K562 (cell line): ENCODE measurements around the gene KIAA0825. TPM values are rescaled to one million over a fixed set of nuclear protein-coding genes. Genes with fewer than 3 reads are reported as not detected.

Experiments
- ATAC-seq: fragments of 200-7000 bp; cut with Tn5 transposase; 3 replicates; pipeline ENCODE4 v1.9.1; 2020; ENCODE audit warnings: moderate library complexity
- BruUV-seq: library from RNA; stranded (reverse); fragments of 400-500 nt; replicated peaks from 2 replicates; lab custom pipeline; 2021; lab: Mats Ljungman, UMichigan
- CTCF ChIA-PET: fragments of 300-600 bp; formaldehyde crosslinking; extraction: SDS; loops from one replicate; lab custom pipeline; 2021; ENCODE audit warnings: low intra/inter-chr PET ratio; lab: Yijun Ruan, JAX
- POLR2A ChIA-PET: fragments of 300-600, 350-650 bp; sonication (Branson Sonifier 250); formaldehyde crosslinking; extraction: SDS; loops from one replicate; lab custom pipeline; 2021; ENCODE audit warnings: antibody characterized with exemption, inconsistent platforms; lab: Yijun Ruan, JAX
- DNase-seq, 4 experiments: peaks; one replicate each; pipeline versions ENCODE4 v3.0.0 to v3.0.0-alpha.2; 2011 to 2018; ENCODE audit warnings: low spot score in 3 of 4, mixed read lengths in 3 of 4; ENCODE audit errors: extremely low read depth in 1 of 4
- FAIRE-seq: peaks from 2 replicates; lab custom pipeline; 2011; peaks lifted over from hg19 to GRCh38; lab: Jason Lieb, UNC
- H2AFZ ChIP-seq: 2 replicates; pipeline ENCODE4 v1.6.0; 2011; ENCODE audit warnings: low read depth, low read length, control low read depth, inconsistent platforms
- H3K27ac ChIP-seq: fragments of 200-600 bp; 3 replicates; pipeline ENCODE4 v1.8.0; 2011; ENCODE audit warnings: low read depth, mild to moderate bottlenecking, control low read depth, inconsistent platforms, low read length, moderate library complexity, mixed read lengths; ENCODE audit errors: extremely low read depth
- H3K27me3 ChIP-seq, 2 experiments: fragments of 300-600 bp in 1 of 2; 2 replicates in 1 of 2; 3 replicates in 1 of 2; pipeline versions ENCODE4 v1.6.0 to v1.8.0; 2011; ENCODE audit warnings: inconsistent platforms in 2 of 2, low read length in 2 of 2, mild to moderate bottlenecking in 1 of 2, mixed read lengths in 1 of 2, moderate library complexity in 1 of 2; ENCODE audit not compliant: control insufficient read depth in 2 of 2, insufficient read depth in 2 of 2
- H3K36me3 ChIP-seq: fragments of 300-600 bp; 3 replicates; pipeline ENCODE4 v1.8.0; 2011; ENCODE audit warnings: mild to moderate bottlenecking, low read length, inconsistent platforms; ENCODE audit not compliant: control insufficient read depth, insufficient read depth
- H3K4me1 ChIP-seq, 2 experiments: fragments of 200-600 bp in 1 of 2; replicated peaks in 1 of 2; 2 replicates in 1 of 2; 3 replicates in 1 of 2; pipeline versions ENCODE4 v1.5.1 to v1.8.0; 2011; ENCODE audit warnings: inconsistent platforms in 2 of 2, low read length in 2 of 2, mild to moderate bottlenecking in 1 of 2, mixed read lengths in 1 of 2, moderate library complexity in 1 of 2; ENCODE audit not compliant: control insufficient read depth in 2 of 2, insufficient read depth in 2 of 2
- H3K4me2 ChIP-seq: 2 replicates; pipeline ENCODE4 v1.6.1; 2011; ENCODE audit warnings: low read length, control low read depth, inconsistent platforms, mixed read lengths; ENCODE audit not compliant: insufficient read depth
- H3K4me3 ChIP-seq: fragments of 200-600 bp; sonication (generic), shearing (Covaris generic); 2 replicates; pipeline ENCODE4 v1.5.1; 2016; ENCODE audit warnings: control low read depth, inconsistent platforms
- H3K79me2 ChIP-seq: fragments of 200-600 bp; 3 replicates; pipeline ENCODE4 v1.8.0; 2011; ENCODE audit warnings: low read length, inconsistent platforms; ENCODE audit not compliant: control insufficient read depth, insufficient read depth
- H3K9ac ChIP-seq, 2 experiments: 2 replicates each; pipeline versions ENCODE4 v1.6.0 to v1.6.1; 2011; ENCODE audit warnings: low read depth in 2 of 2, low read length in 2 of 2, control low read depth in 1 of 2, inconsistent platforms in 1 of 2, mild to moderate bottlenecking in 1 of 2, mixed read lengths in 1 of 2; ENCODE audit not compliant: insufficient read depth in 1 of 2
- H3K9me1 ChIP-seq: one replicate; pipeline ENCODE4 v1.6.0; 2011; ENCODE audit warnings: inconsistent platforms, mild to moderate bottlenecking, low read length, moderate library complexity; ENCODE audit not compliant: control insufficient read depth, insufficient read depth
- H3K9me3 ChIP-seq: replicated peaks from 2 replicates; pipeline ENCODE4 v1.5.1; 2011; ENCODE audit warnings: low read depth, low read length, inconsistent platforms; ENCODE audit not compliant: control insufficient read depth, insufficient read depth
- H4K20me1 ChIP-seq: replicated peaks from 2 replicates; pipeline ENCODE4 v1.6.1; 2011; ENCODE audit warnings: low read length, inconsistent platforms, mixed read lengths; ENCODE audit not compliant: control insufficient read depth, insufficient read depth
- LARP7 ChIP-seq: fragments of 450-650 bp; IDR thresholded peaks from 2 replicates; pipeline ENCODE4 v1.6.1; 2016
- MEF2A ChIP-seq: IDR thresholded peaks from 2 replicates; pipeline ENCODE4 v1.6.1; 2011; ENCODE audit warnings: low read depth, mild to moderate bottlenecking, low read length, moderate library complexity; ENCODE audit not compliant: control insufficient read depth
- MYBL2 ChIP-seq, 2 experiments: fragments of 450-650 bp in 1 of 2; sonication (generic) in 1 of 2; formaldehyde crosslinking in 1 of 2; IDR thresholded peaks; 2 replicates each; pipeline versions ENCODE4 v1.6.1 to v1.8.1; 2017 to 2022; ENCODE audit warnings: borderline replicate concordance in 1 of 2, inconsistent platforms in 1 of 2, low read depth in 1 of 2, mild to moderate bottlenecking in 1 of 2, missing genetic modification reagents in 1 of 2, moderate library complexity in 1 of 2
- SMARCE1 ChIP-seq: fragments of 450-650 bp; IDR thresholded peaks from 2 replicates; pipeline ENCODE4 v1.7.1; 2016; ENCODE audit warnings: mild to moderate bottlenecking
- SRSF7 ChIP-seq: fragments of 200-400 bp; formaldehyde crosslinking; optimal IDR thresholded peaks from 2 replicates; pipeline ENCODE3; 2017; ENCODE audit warnings: mild to moderate bottlenecking, low read depth, low read length
- STAG1 ChIP-seq: sonication (generic); formaldehyde crosslinking; IDR thresholded peaks from 2 replicates; pipeline ENCODE4 v1.5.0; 2020; ENCODE audit warnings: missing genetic modification reagents, borderline replicate concordance
- TCF3 ChIP-seq: sonication (generic); formaldehyde crosslinking; IDR thresholded peaks from 2 replicates; pipeline ENCODE4 v1.4.0; 2020; ENCODE audit warnings: mild to moderate bottlenecking, missing genetic modification reagents
- TEAD2 ChIP-seq: fragments of 450-650 bp; IDR thresholded peaks from 2 replicates; pipeline ENCODE4 v1.6.1; 2016; ENCODE audit warnings: missing genetic modification characterization, control low read depth, missing compliant biosample characterization
- TEAD4 ChIP-seq, 2 experiments: sonication (generic) in 1 of 2; formaldehyde crosslinking in 1 of 2; IDR thresholded peaks; 2 replicates each; pipeline versions ENCODE4 v1.6.1 to v1.8.0; 2012 to 2022; ENCODE audit warnings: borderline replicate concordance in 1 of 2, inconsistent platforms in 1 of 2, low read length in 1 of 2, mild to moderate bottlenecking in 1 of 2, missing genetic modification reagents in 1 of 2
- ZBTB8A ChIP-seq: fragments of 450-650 bp; IDR thresholded peaks from 2 replicates; pipeline ENCODE4 v1.6.1; 2018; ENCODE audit warnings: mild to moderate bottlenecking, moderate library complexity; ENCODE audit not compliant: partially characterized antibody
- WGBS: fragments of 100-300 bp; shearing (Covaris generic); methylation state at CpG from one replicate; pipeline ENCODE4 v1.1.6; 2016; ENCODE audit warnings: low coverage, mixed read lengths; ENCODE audit not compliant: insufficient coverage; ENCODE audit errors: missing lambda C conversion rate; 5-methylcytosine and 5-hydroxymethylcytosine counted together
- in situ Hi-C: fragments of 300-500 bp; cut with MboI; formaldehyde crosslinking; loops from 4 replicates; pipeline ENCODE4 v1.15.0; 2018; ENCODE audit warnings: inconsistent platforms, mixed read lengths
- intact Hi-C: fragments of 100-400 bp; cut with micrococcal nuclease; formaldehyde crosslinking; loops from 2 replicates; pipeline ENCODE4 v1.14.2; 2022
- polyA plus RNA-seq, 8 experiments: library from polyadenylated mRNA; depleted of rRNA in 4 of 8; stranded (reverse) in 5 of 8; unstranded in 3 of 8; fragments of >200 nt; fragmentation: Nextera tagmentation in 2 of 8; fragmentation: Illumina TruSeq in 1 of 8; extraction: Ambion mirVana in 2 of 8; extraction: Trizol in 1 of 8; gene quantifications; 2 replicates each; pipeline versions ENCODE4 v1.2.1 to v1.2.3, GENCODE V29; 2011 to 2014; ENCODE audit warnings: inconsistent platforms in 1 of 8, missing spikeins in 1 of 8
- total RNA-seq, 7 experiments: library from RNA; depleted of rRNA in 6 of 7; stranded (reverse); fragments of >200 nt in 6 of 7; fragmentation: Illumina TruSeq in 2 of 7; extraction: Trizol in 2 of 7; gene quantifications; 2 replicates each; pipeline versions ENCODE4 v1.2.1 to v1.2.3, GENCODE V29; 2011 to 2021; ENCODE audit warnings: low replicate concordance in 1 of 7
- TF ChIP-seq, protein P1 (sequence below): fragments of 450-650 bp; formaldehyde crosslinking; IDR thresholded peaks from 2 replicates; pipeline ENCODE4 v1.4.0; 2022; ENCODE audit warnings: missing genetic modification characterization
- TF ChIP-seq, protein P2 (sequence below): fragments of 450-650 bp; IDR thresholded peaks from 2 replicates; pipeline ENCODE4 v1.6.1; 2017; ENCODE audit warnings: antibody characterized with exemption

The KIAA0825 gene
- total and polyA plus RNA-seq, 9 of the 15 experiments (the other 6 are each of a cell fraction or from before 2014, with no cell fraction given), result 0.05 to 0.36 (median 0.16) TPM; not detected in 1

DNA sequence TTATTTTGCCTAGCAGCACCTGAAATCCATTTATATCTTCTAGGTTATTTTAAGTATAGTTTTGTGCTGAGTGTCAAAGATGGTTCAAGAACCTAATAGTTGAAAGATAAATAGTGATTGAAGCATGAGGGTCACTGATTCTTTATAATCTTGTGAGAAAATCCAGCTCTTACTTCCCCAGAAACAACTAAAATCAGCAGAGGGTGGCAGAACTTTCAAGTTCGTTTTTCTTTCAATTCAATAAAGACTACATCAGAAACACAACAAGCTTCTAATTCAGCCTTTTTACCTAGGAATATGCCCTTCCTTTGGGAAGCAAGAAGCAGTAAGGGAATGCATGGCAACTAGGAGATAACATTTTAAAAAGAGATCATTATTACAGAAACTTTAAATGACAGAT, 202.6 kb downstream of the KIAA0825 start:
- in situ Hi-C loops, result no loop called here
- FAIRE-seq, result no peak

More for the DNA sequence above, 202.6 kb downstream of the KIAA0825 start:
- no peaks in the 10 kb centered on the region for H3K9me1 ChIP-seq
- H3K27me3 ChIP-seq, result no peaks in the 10 kb centered on the region
- no peak overlapping the region for H3K9ac ChIP-seq
- CTCF ChIA-PET, result no interaction called here
- no peak overlapping the region for H3K27ac ChIP-seq
- H3K9me3 ChIP-seq, result no peaks in the 10 kb centered on the region
- no peak overlapping the region for H3K4me3 ChIP-seq
- intact Hi-C loops, result no loop called here
- DNase-seq (no peak), ATAC-seq (no peak)
- H3K4me1 ChIP-seq, result no peaks in the 10 kb centered on the region
- H2AFZ ChIP-seq, result no peak overlapping the region
- POLR2A ChIA-PET, result interaction anchor here (0.6 kb wide), 1 partner anchor 18 kb away, joined by 3 read pairs; no protein-coding TSS in a partner anchor
- no peaks in the 10 kb centered on the region for H3K36me3 ChIP-seq
- H4K20me1 ChIP-seq, result no peaks in the 10 kb centered on the region
- no TSS peak for BruUV-seq
- H3K79me2 ChIP-seq, result no peaks in the 10 kb centered on the region
- whole genome bisulfite sequencing, result 0% methylated on average over 1 of the region's 1 CpG
- no peak overlapping the region for H3K4me2 ChIP-seq
- TF ChIP-seq, protein P1, sequence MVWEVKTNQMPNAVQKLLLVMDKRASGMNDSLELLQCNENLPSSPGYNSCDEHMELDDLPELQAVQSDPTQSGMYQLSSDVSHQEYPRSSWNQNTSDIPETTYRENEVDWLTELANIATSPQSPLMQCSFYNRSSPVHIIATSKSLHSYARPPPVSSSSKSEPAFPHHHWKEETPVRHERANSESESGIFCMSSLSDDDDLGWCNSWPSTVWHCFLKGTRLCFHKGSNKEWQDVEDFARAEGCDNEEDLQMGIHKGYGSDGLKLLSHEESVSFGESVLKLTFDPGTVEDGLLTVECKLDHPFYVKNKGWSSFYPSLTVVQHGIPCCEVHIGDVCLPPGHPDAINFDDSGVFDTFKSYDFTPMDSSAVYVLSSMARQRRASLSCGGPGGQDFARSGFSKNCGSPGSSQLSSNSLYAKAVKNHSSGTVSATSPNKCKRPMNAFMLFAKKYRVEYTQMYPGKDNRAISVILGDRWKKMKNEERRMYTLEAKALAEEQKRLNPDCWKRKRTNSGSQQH (CRISPR knock-in tag), result no peak
- TF ChIP-seq, protein P2, sequence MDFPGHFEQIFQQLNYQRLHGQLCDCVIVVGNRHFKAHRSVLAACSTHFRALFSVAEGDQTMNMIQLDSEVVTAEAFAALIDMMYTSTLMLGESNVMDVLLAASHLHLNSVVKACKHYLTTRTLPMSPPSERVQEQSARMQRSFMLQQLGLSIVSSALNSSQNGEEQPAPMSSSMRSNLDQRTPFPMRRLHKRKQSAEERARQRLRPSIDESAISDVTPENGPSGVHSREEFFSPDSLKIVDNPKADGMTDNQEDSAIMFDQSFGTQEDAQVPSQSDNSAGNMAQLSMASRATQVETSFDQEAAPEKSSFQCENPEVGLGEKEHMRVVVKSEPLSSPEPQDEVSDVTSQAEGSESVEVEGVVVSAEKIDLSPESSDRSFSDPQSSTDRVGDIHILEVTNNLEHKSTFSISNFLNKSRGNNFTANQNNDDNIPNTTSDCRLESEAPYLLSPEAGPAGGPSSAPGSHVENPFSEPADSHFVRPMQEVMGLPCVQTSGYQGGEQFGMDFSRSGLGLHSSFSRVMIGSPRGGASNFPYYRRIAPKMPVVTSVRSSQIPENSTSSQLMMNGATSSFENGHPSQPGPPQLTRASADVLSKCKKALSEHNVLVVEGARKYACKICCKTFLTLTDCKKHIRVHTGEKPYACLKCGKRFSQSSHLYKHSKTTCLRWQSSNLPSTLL, result no peak
- TF ChIP-seq SMARCE1 (no peak), MYBL2 (IDR thresholded peaks at IDR 0.05; ENCODE audit: low read depth) (no peak), MYBL2 (CRISPR knock-in tag; IDR thresholded peaks at IDR 0.05; ENCODE audit: borderline replicate concordance) (no peak), MEF2A (no peak), STAG1 (CRISPR knock-in tag) (no peak), LARP7 (no peak), TEAD4 (IDR thresholded peaks at IDR 0.05; ENCODE audit: low read length) (no peak), TEAD4 (CRISPR knock-in tag; IDR thresholded peaks at IDR 0.05; ENCODE audit: borderline replicate concordance) (no peak), SRSF7 (no peak), ZBTB8A (no peak), TEAD2 (tag) (no peak), TCF3 (CRISPR knock-in tag) (no peak)
